MM.1S (cell line): ENCODE measurements around the gene TPK1.

Source experiments
- EZH2 ChIP-seq: fragments of 300-600 bp; sonication (generic); optimal IDR thresholded peaks from 2 replicates; pipeline ENCODE3; 2017; ENCODE audit warnings: low read depth, mild to moderate bottlenecking, antibody characterized with exemption, low read length, mixed read lengths
- TF ChIP-seq, protein P1 (sequence below): fragments of 300-600 bp; sonication (generic); IDR thresholded peaks from 2 replicates; pipeline ENCODE4 v1.5.1; 2016; ENCODE audit warnings: antibody characterized with exemption, low read length, mixed read lengths

- TF ChIP-seq, protein P1, sequence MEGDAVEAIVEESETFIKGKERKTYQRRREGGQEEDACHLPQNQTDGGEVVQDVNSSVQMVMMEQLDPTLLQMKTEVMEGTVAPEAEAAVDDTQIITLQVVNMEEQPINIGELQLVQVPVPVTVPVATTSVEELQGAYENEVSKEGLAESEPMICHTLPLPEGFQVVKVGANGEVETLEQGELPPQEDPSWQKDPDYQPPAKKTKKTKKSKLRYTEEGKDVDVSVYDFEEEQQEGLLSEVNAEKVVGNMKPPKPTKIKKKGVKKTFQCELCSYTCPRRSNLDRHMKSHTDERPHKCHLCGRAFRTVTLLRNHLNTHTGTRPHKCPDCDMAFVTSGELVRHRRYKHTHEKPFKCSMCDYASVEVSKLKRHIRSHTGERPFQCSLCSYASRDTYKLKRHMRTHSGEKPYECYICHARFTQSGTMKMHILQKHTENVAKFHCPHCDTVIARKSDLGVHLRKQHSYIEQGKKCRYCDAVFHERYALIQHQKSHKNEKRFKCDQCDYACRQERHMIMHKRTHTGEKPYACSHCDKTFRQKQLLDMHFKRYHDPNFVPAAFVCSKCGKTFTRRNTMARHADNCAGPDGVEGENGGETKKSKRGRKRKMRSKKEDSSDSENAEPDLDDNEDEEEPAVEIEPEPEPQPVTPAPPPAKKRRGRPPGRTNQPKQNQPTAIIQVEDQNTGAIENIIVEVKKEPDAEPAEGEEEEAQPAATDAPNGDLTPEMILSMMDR = no peak
- no peak for TF ChIP-seq EZH2
Observed at GRCh38 chr7:144787127-144787526, 48.7 kb downstream of the TPK1 start.
